H9 (cell line): ENCODE measurements around the gene PTER. TPM values are rescaled to one million over a fixed set of nuclear protein-coding genes. Genes with fewer than 3 reads are reported as not detected.
A peak's percentile ranks its signal among the peaks of the same experiment; 100 is the strongest.

Source experiments
- DNase-seq: peaks from one replicate; pipeline ENCODE4 v3.0.0-alpha.2; 2017
- H2AFZ ChIP-seq: one replicate; pipeline ENCODE4 v1.6.1; 2013; ENCODE audit warnings: mild to moderate bottlenecking, low read length, control low read depth, moderate library complexity
- H2AK5ac ChIP-seq: 2 replicates; pipeline ENCODE4 v1.6.1; 2013; ENCODE audit warnings: low read length, control low read depth, mixed read lengths; ENCODE audit not compliant: insufficient read length
- H2BK120ac ChIP-seq: one replicate; pipeline ENCODE4 v1.6.1; 2013; ENCODE audit warnings: low read depth, mild to moderate bottlenecking, low read length, control low read depth, inconsistent platforms; ENCODE audit not compliant: poor library complexity, severe bottlenecking
- H2BK12ac ChIP-seq: 2 replicates; pipeline ENCODE4 v1.6.1; 2013; ENCODE audit warnings: low read length, control low read depth, mixed read lengths, low read depth; ENCODE audit not compliant: insufficient read length
- H2BK15ac ChIP-seq: 2 replicates; pipeline ENCODE4 v1.6.1; 2013; ENCODE audit warnings: low read depth, low read length, control low read depth
- H2BK20ac ChIP-seq: one replicate; pipeline ENCODE4 v1.6.1; 2013; ENCODE audit warnings: low read depth, mild to moderate bottlenecking, low read length, control low read depth, inconsistent platforms; ENCODE audit not compliant: poor library complexity, severe bottlenecking
- H2BK5ac ChIP-seq: 2 replicates; pipeline ENCODE4 v1.6.1; 2013; ENCODE audit warnings: low read length, control low read depth, mixed read lengths; ENCODE audit not compliant: insufficient read length
- H3K14ac ChIP-seq: 2 replicates; pipeline ENCODE4 v1.6.1; 2013; ENCODE audit warnings: low read length, control low read depth; ENCODE audit not compliant: insufficient read depth
- H3K18ac ChIP-seq: 2 replicates; pipeline ENCODE4 v1.6.1; 2013; ENCODE audit warnings: low read depth, mild to moderate bottlenecking, mixed read lengths, low read length, control low read depth; ENCODE audit not compliant: insufficient read length
- H3K23ac ChIP-seq: 2 replicates; pipeline ENCODE4 v1.6.1; 2013; ENCODE audit warnings: low read length, control low read depth, mixed read lengths, low read depth; ENCODE audit not compliant: insufficient read length
- H3K23me2 ChIP-seq: 2 replicates; pipeline ENCODE4 v1.6.1; 2013; ENCODE audit warnings: low read depth, mild to moderate bottlenecking, mixed read lengths, low read length, control low read depth; ENCODE audit not compliant: insufficient read length, poor library complexity, severe bottlenecking
- H3K27ac ChIP-seq: 2 replicates; pipeline ENCODE4 v1.5.1; 2013; ENCODE audit warnings: low read length, control low read depth, mixed read lengths, low read depth; ENCODE audit not compliant: insufficient read length
- H3K27me3 ChIP-seq: 2 replicates; pipeline ENCODE4 v1.6.1; 2013; ENCODE audit warnings: low read length, control low read depth, inconsistent platforms; ENCODE audit not compliant: insufficient read depth
- H3K4ac ChIP-seq: 2 replicates; pipeline ENCODE4 v1.6.1; 2013; ENCODE audit warnings: low read depth, mild to moderate bottlenecking, control low read depth, inconsistent platforms, low read length, moderate library complexity
- H3K4me1 ChIP-seq: 2 replicates; pipeline ENCODE4 v1.6.1; 2013; ENCODE audit warnings: low read length, control low read depth, inconsistent platforms; ENCODE audit not compliant: insufficient read depth
- H3K4me2 ChIP-seq: 2 replicates; pipeline ENCODE4 v1.6.1; 2013; ENCODE audit warnings: low read length, control low read depth, mixed read lengths; ENCODE audit not compliant: insufficient read length, insufficient read depth
- H3K56ac ChIP-seq: 2 replicates; pipeline ENCODE4 v1.6.1; 2013; ENCODE audit warnings: low read depth, mild to moderate bottlenecking, mixed read lengths, low read length, control low read depth; ENCODE audit not compliant: insufficient read length
- H3K79me1 ChIP-seq: 2 replicates; pipeline ENCODE4 v1.6.1; 2013; ENCODE audit warnings: low read depth, mild to moderate bottlenecking, moderate library complexity, low read length, control low read depth, inconsistent platforms; ENCODE audit not compliant: insufficient read depth, poor library complexity, severe bottlenecking
- H3K79me2 ChIP-seq: 2 replicates; pipeline ENCODE4 v1.6.1; 2013; ENCODE audit warnings: low read length, control low read depth, inconsistent platforms; ENCODE audit not compliant: insufficient read depth
- H3K9ac ChIP-seq: 2 replicates; pipeline ENCODE4 v1.6.1; 2013; ENCODE audit warnings: low read length, control low read depth, mixed read lengths; ENCODE audit not compliant: insufficient read length; ENCODE audit errors: extremely low read depth
- H3K9me3 ChIP-seq: one replicate; pipeline ENCODE4 v1.6.1; 2013; ENCODE audit warnings: low read depth, low read length, inconsistent platforms; ENCODE audit not compliant: control insufficient read depth
- H3T11ph ChIP-seq: one replicate; pipeline ENCODE4 v1.6.1; 2013; ENCODE audit warnings: mild to moderate bottlenecking, low read length, control low read depth, inconsistent platforms
- H4K20me1 ChIP-seq: one replicate; pipeline ENCODE4 v1.6.1; 2013; ENCODE audit not compliant: control insufficient read depth, insufficient read length, insufficient read depth
- H4K5ac ChIP-seq: 2 replicates; pipeline ENCODE4 v1.6.1; 2013; ENCODE audit warnings: low read depth, mild to moderate bottlenecking, mixed read lengths, low read length, control low read depth; ENCODE audit not compliant: insufficient read length
- H4K8ac ChIP-seq: replicated peaks from 2 replicates; pipeline ENCODE4 v1.6.1; 2013; ENCODE audit warnings: low read length, control low read depth, mixed read lengths, low read depth; ENCODE audit not compliant: insufficient read length
- H4K91ac ChIP-seq: 2 replicates; pipeline ENCODE4 v1.6.1; 2013; ENCODE audit warnings: low read depth, mild to moderate bottlenecking, moderate library complexity, mixed read lengths, low read length, control low read depth; ENCODE audit not compliant: insufficient read length
- H3K27ac Mint-ChIP-seq, 3 experiments: 2 replicates in 2 of 3; 3 replicates in 1 of 3; pipeline ENCODE4 v1.8.0; 2020 to 2021; ENCODE audit warnings: mixed read lengths in 3 of 3, mild to moderate bottlenecking in 1 of 3, moderate library complexity in 1 of 3
- H3K27me3 Mint-ChIP-seq: 2 replicates; pipeline ENCODE4 v1.8.0; 2021; ENCODE audit warnings: low read depth, mild to moderate bottlenecking, moderate library complexity, mixed read lengths
- H3K36me3 Mint-ChIP-seq, 3 experiments: 2 replicates in 2 of 3; 3 replicates in 1 of 3; pipeline ENCODE4 v1.8.0; 2020 to 2021; ENCODE audit warnings: low read depth in 3 of 3, mixed read lengths in 3 of 3; ENCODE audit not compliant: insufficient read depth in 1 of 3
- H3K4me1 Mint-ChIP-seq, 2 experiments: 2 replicates each; pipeline ENCODE4 v1.8.0; 2020; ENCODE audit warnings: mixed read lengths in 2 of 2
- H3K4me3 Mint-ChIP-seq, 2 experiments: 2 replicates in 1 of 2; 3 replicates in 1 of 2; pipeline ENCODE4 v1.8.0; 2020 to 2021; ENCODE audit warnings: mild to moderate bottlenecking in 2 of 2, mixed read lengths in 2 of 2, moderate library complexity in 1 of 2
- H3K9me3 Mint-ChIP-seq, 2 experiments: 2 replicates in 1 of 2; 3 replicates in 1 of 2; pipeline ENCODE4 v1.8.0; 2020; ENCODE audit warnings: mild to moderate bottlenecking in 2 of 2, mixed read lengths in 2 of 2, moderate library complexity in 1 of 2
- WGBS: extraction: QIAGEN DNeasy Blood & Tissue Kit; methylation state at CpG from one replicate; pipeline ENCODE4 v1.1.7; 2013; ENCODE audit warnings: missing lambda C conversion rate, low lambda C conversion rate, mixed read lengths; ENCODE audit not compliant: insufficient read length; ENCODE audit errors: extremely low coverage; 5-methylcytosine and 5-hydroxymethylcytosine counted together
- long read RNA-seq: library from polyadenylated mRNA; unstranded; transcript quantifications from one replicate; pipeline ENCODE4 v2.0.0, GENCODE V29; 2020
- total RNA-seq: library from RNA; stranded (reverse); gene quantifications from 2 replicates; pipeline ENCODE4 v1.2.1, GENCODE V29; 2021
- TF ChIP-seq, protein P1 (sequence below): fragments of 200-600 bp; sonication (generic); conservative IDR thresholded peaks from 3 replicates; pipeline ENCODE4 v1.8.0; 2021; ENCODE audit warnings: antibody characterized with exemption, mild to moderate bottlenecking

The PTER gene, protein sequence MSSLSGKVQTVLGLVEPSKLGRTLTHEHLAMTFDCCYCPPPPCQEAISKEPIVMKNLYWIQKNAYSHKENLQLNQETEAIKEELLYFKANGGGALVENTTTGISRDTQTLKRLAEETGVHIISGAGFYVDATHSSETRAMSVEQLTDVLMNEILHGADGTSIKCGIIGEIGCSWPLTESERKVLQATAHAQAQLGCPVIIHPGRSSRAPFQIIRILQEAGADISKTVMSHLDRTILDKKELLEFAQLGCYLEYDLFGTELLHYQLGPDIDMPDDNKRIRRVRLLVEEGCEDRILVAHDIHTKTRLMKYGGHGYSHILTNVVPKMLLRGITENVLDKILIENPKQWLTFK
- total RNA-seq, result 8.8 and 10.1 TPM in 2 replicates
- long read RNA-seq, transcript PTER-202 (6 exons, 3,777 nt), result minor isoform, 7 of 59 reads
- long read RNA-seq, transcript PTER-205 (5 exons, 1,203 nt), result major isoform, 19 of 59 reads
- long read RNA-seq, partial matches to known transcripts, result 1 of 59 reads
- long read RNA-seq, other reads (novel, unspliced or antisense), result 30 of 59 reads

DNA sequence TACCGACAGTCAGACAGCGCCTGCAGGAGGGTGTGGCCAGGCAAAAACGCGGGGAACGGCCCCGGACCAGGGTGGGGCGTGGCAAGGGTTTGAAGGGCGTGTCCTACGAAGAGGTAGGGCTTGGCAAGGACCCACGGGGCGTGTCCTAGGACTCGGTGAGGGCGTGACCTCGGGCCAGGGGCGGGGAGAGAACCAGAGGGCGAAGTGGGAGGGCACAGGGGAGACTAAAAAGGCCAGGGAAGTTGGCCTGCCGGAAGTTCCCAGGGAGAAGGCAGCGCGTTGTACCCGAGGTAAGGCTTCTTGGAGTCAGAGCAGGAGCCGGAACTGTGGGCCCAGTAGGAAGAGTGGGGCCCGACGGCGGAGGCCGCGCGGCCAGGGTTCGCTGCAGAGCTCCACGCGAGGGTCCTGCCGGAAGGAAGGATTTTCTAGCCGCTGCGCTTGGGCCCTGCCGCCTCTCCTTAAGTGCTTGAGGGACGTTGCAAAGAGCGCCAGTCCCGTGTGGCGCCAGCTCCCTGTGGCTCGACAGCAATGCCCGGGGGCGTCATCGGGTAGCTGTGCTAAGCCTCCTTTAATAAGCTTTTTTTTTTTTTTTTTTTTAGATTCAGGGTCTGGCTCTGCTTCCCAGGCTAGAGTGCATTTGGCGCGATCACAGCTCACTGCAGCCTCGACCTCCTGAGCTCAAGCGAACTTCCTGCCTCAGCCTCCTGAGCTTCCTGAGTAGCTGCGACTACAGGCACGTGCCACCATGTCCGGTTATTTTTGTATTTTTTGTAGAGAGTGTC is at the start of gene PTER:
Gene PTER (plus strand): TSS at position 253 of the 782 bp plus-strand sequence. CDS start 47,375 bp downstream, outside the sequence.
- Histone ChIP-seq H3K4me1 (peaks cover 6% of the 10 kb centered on the region; the same call in 1 of the 2 replicates), H2BK5ac (no peak within 1 kb of the TSS), H3K23me2 (peaks cover 2% of the 10 kb centered on the region), H2AFZ (peak within 1 kb of the TSS; percentile 74), H3K9me3 (no peaks in the 10 kb centered on the region), H3K23ac (no peak within 1 kb of the TSS), H4K8ac (no peak within 1 kb of the TSS), H4K20me1 (no peaks in the 10 kb centered on the region), H3K56ac (no peak within 1 kb of the TSS), H2BK20ac (no peak within 1 kb of the TSS), H3T11ph (no peak within 1 kb of the TSS), H3K18ac (peak within 1 kb of the TSS; percentile 73), H3K27ac (no peak within 1 kb of the TSS), H3K4me2 (peak within 1 kb of the TSS; percentile 63), H2BK12ac (no peak within 1 kb of the TSS), H4K5ac (no peak within 1 kb of the TSS), H3K79me1 (no peaks in the 10 kb centered on the region), H3K79me2 (no peaks in the 10 kb centered on the region), H3K4ac (no peak within 1 kb of the TSS), H4K91ac (no peak within 1 kb of the TSS), H2BK15ac (no peak within 1 kb of the TSS), H2AK5ac (no peak within 1 kb of the TSS), H3K27me3 (no peaks in the 10 kb centered on the region; the same call in 1 of the 2 replicates), H3K14ac (peak within 1 kb of the TSS; percentile 89), H2BK120ac (no peak within 1 kb of the TSS), H3K9ac (peak within 1 kb of the TSS; percentile 28)
- Mint-ChIP-seq H3K4me1 (peaks cover 37 to 41% of the 10 kb centered on the region in 2 experiments), H3K36me3 (peaks cover 2 to 12% (median 4%) of the 10 kb centered on the region in 3 experiments; a peak in 4 of 7 replicates), H3K4me3 (peak within 1 kb of the TSS; percentile 66 to 75), H3K9me3 (no peaks in the 10 kb centered on the region), H3K27me3 (peaks cover 11% of the 10 kb centered on the region), H3K27ac (peak within 1 kb of the TSS in 2 of 3 experiments; percentile 55 to 90; a peak in 4 of 7 replicates)
- WGBS, result no CpG with 5 or more reads among the region's 49 CpGs
- peak; percentile 98 for DNase-seq
- TF ChIP-seq, protein P1, sequence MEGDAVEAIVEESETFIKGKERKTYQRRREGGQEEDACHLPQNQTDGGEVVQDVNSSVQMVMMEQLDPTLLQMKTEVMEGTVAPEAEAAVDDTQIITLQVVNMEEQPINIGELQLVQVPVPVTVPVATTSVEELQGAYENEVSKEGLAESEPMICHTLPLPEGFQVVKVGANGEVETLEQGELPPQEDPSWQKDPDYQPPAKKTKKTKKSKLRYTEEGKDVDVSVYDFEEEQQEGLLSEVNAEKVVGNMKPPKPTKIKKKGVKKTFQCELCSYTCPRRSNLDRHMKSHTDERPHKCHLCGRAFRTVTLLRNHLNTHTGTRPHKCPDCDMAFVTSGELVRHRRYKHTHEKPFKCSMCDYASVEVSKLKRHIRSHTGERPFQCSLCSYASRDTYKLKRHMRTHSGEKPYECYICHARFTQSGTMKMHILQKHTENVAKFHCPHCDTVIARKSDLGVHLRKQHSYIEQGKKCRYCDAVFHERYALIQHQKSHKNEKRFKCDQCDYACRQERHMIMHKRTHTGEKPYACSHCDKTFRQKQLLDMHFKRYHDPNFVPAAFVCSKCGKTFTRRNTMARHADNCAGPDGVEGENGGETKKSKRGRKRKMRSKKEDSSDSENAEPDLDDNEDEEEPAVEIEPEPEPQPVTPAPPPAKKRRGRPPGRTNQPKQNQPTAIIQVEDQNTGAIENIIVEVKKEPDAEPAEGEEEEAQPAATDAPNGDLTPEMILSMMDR, result no peak
